DOHH2 (cell line): ENCODE measurements around the gene MED13L.

ENCODE experiments used
- EZH2phosphoT487 ChIP-seq: fragments of 200-600 bp; sonication (generic); IDR thresholded peaks from 2 replicates; pipeline ENCODE4 v1.6.1; 2017; ENCODE audit warnings: borderline replicate concordance, mild to moderate bottlenecking, antibody characterized with exemption, low read length, moderate library complexity, mixed read lengths
- TF ChIP-seq, protein P1 (sequence below): fragments of 200-600 bp; sonication (generic); IDR thresholded peaks from one replicate; pipeline ENCODE4 v1.5.1; 2014; ENCODE audit warnings: antibody characterized with exemption, mild to moderate bottlenecking, low read depth, low read length; ENCODE audit not compliant: poor library complexity, severe bottlenecking

DNA sequence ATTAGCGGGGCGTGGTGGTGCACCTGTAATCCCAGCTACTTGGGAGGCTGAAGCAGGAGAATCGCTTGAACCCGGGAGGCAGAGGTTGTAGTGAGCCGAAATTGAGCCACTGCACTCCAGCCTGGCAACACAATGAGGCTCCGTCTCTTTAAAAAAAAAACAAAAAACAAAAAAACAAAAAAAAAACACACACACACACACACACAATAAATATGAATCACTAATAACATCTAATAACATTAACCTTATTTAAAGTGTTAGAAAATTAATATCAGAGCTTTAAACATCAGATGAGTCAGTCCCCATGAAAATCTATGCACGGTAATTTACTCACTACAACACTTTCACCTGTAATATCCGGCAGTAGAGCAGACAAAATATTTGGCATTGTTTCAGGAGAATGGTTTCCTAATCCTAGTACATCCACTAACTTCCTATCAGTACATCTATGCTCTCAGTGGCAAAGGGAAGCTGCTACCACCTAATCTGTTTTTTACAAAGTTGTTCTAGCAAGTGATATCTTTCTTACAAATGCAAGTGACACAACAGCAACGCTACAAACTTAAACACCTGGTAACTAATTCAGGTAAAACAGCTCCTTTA is 36.2 kb downstream of the MED13L start:
- TF ChIP-seq, protein P1, sequence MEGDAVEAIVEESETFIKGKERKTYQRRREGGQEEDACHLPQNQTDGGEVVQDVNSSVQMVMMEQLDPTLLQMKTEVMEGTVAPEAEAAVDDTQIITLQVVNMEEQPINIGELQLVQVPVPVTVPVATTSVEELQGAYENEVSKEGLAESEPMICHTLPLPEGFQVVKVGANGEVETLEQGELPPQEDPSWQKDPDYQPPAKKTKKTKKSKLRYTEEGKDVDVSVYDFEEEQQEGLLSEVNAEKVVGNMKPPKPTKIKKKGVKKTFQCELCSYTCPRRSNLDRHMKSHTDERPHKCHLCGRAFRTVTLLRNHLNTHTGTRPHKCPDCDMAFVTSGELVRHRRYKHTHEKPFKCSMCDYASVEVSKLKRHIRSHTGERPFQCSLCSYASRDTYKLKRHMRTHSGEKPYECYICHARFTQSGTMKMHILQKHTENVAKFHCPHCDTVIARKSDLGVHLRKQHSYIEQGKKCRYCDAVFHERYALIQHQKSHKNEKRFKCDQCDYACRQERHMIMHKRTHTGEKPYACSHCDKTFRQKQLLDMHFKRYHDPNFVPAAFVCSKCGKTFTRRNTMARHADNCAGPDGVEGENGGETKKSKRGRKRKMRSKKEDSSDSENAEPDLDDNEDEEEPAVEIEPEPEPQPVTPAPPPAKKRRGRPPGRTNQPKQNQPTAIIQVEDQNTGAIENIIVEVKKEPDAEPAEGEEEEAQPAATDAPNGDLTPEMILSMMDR, result no peak
- no peak for TF ChIP-seq EZH2phosphoT487
